ENCODE results near the gene LHX1. TPM values are rescaled to one million over a fixed set of nuclear protein-coding genes. Genes with fewer than 3 reads are reported as not detected.

The LHX1 gene
- total and polyA plus RNA-seq, 2 of the 8 experiments (the other 6 are each of a cell fraction or from before 2014, with no cell fraction given): 0.26 to 0.93 TPM

- no peak overlapping the region for H2BK20ac ChIP-seq (ENCODE audit: low read length)
- peaks cover 0 to 13% (median 0%) of the 10 kb centered on the region in 4 experiments; a peak in 1 of 8 replicates for H3K36me3 ChIP-seq (ENCODE audit: control insufficient read depth in 2 of 4, insufficient read depth in 4 of 4, low read length in 3 of 4)
- peak overlapping the region; percentile 32; the same call in 1 of the 2 replicates for H3K18ac ChIP-seq (ENCODE audit: extremely low read depth, low read length)
- no peak overlapping the region for H2AK5ac ChIP-seq (ENCODE audit: low read depth, low read length)
- no peak overlapping the region for H2BK120ac ChIP-seq (replicated peaks; ENCODE audit: low read depth, low read length)
- H3K9ac ChIP-seq (replicated peaks in 1 of 4; ENCODE audit: extremely low read depth in 1 of 4, low read depth in 3 of 4, low read length in 3 of 4): no peak overlapping the region
- no peaks in the 10 kb centered on the region; a peak in 1 of 4 replicates for H3K9me3 ChIP-seq (ENCODE audit: insufficient read depth in 2 of 2, low read depth in 1 of 2, low read length in 1 of 2)
- H3K4me3 ChIP-seq (ENCODE audit: extremely low read depth in 1 of 4, insufficient read depth in 2 of 4, low read depth in 3 of 4, low read length in 4 of 4): peak overlapping the region in 1 of 4 experiments; percentile 74; a peak in 3 of 8 replicates
- CTCF ChIA-PET (ENCODE audit: partially characterized antibody): interaction anchor here (1.0 kb wide), 1 partner anchor 313 kb away, joined by 3 read pairs; no protein-coding TSS in a partner anchor
- H3K4ac ChIP-seq (replicated peaks; ENCODE audit: insufficient read length, low read depth, low read length): no peak overlapping the region
- H2AFZ ChIP-seq (ENCODE audit: low read length): no peak overlapping the region
- no peak overlapping the region for H3K56ac ChIP-seq (replicated peaks; ENCODE audit: insufficient read length, low read depth, low read length)
- no peak for FAIRE-seq
- H3K27ac ChIP-seq (ENCODE audit: low read depth, low read length): no peak overlapping the region
- H4K91ac ChIP-seq (replicated peaks; ENCODE audit: insufficient read length, low read length): no peak overlapping the region
- H3K79me1 ChIP-seq (ENCODE audit: low read depth, low read length): no peaks in the 10 kb centered on the region
- no peak overlapping the region for H2BK15ac ChIP-seq (ENCODE audit: low read length)
- peaks cover 2 to 58% (median 47%) of the 10 kb centered on the region in 4 experiments for H3K4me1 ChIP-seq (replicated peaks in 1 of 4; ENCODE audit: control insufficient read depth in 3 of 4, insufficient read depth in 4 of 4, low read length in 3 of 4)
- POLR2A ChIA-PET (ENCODE audit: partially characterized antibody): interaction anchor here (0.6 to 2.5 kb wide), 3 partner anchors 8 to 688 kb away, joined by 5 to 11 read pairs (median 7); partner anchors contain the start of gene AATF
- H2BK5ac ChIP-seq (ENCODE audit: low read depth, low read length): no peak overlapping the region
- no peak overlapping the region for H4K5ac ChIP-seq (ENCODE audit: insufficient read length, low read depth, low read length)
- H3K79me2 ChIP-seq (ENCODE audit: control insufficient read depth in 1 of 2, insufficient read depth in 2 of 2, low read length in 2 of 2): no peaks in the 10 kb centered on the region
- H4K20me1 ChIP-seq (replicated peaks in 1 of 2; ENCODE audit: control insufficient read depth in 1 of 2, insufficient read depth in 2 of 2, low read length in 2 of 2): peaks cover 11 to 28% of the 10 kb centered on the region in 2 experiments
- peaks cover 78 to 100% (median 93%) of the 10 kb centered on the region in 4 experiments for H3K27me3 ChIP-seq (replicated peaks in 1 of 4; ENCODE audit: control insufficient read depth in 3 of 4, extremely low read depth in 1 of 4, insufficient read depth in 3 of 4, low read length in 3 of 4)
- H2BK12ac ChIP-seq (ENCODE audit: low read depth, low read length): 0 out of 2 replicates have a peak overlapping the region, but pooled peaks have one; percentile 9
- H3K23me2 ChIP-seq (ENCODE audit: low read depth, low read length): peaks cover 20% of the 10 kb centered on the region; the same call in 1 of the 2 replicates
- H3K4me2 ChIP-seq (ENCODE audit: insufficient read depth in 1 of 2, low read depth in 2 of 2, low read length in 2 of 2): peak overlapping the region; percentile 88 to 92; a peak in 3 of 4 replicates
- H3K23ac ChIP-seq (ENCODE audit: insufficient read length): no peak overlapping the region
- TF ChIP-seq KDM1A (IDR thresholded peaks at IDR 0.05; ENCODE audit: borderline replicate concordance, low read length) (no peak), SIN3A (conservative IDR thresholded peaks at IDR 0.05 in 1 of 2, IDR thresholded peaks at IDR 0.05 in 1 of 2; ENCODE audit: low read depth in 1 of 2, low read length in 2 of 2) (no peak), ZNF274 (IDR thresholded peaks at IDR 0.05; ENCODE audit: borderline replicate concordance, extremely low read depth, low read length) (no peak), SP1 (IDR thresholded peaks at IDR 0.05; ENCODE audit: low read depth, low read length) (peak; percentile 56; the same call in 1 of the 2 replicates), NANOG (IDR thresholded peaks at IDR 0.05; ENCODE audit: insufficient read depth, low read depth, low read length, poor library complexity, severe bottlenecking) (no peak), POLR2AphosphoS5 (IDR thresholded peaks at IDR 0.05; ENCODE audit: low read depth, low read length) (no peak), CBX5 (IDR thresholded peaks at IDR 0.05; ENCODE audit: low read depth, low read length) (no peak), RBBP5 (IDR thresholded peaks at IDR 0.05; ENCODE audit: borderline replicate concordance, low read depth, low read length) (no peak), EP300 (IDR thresholded peaks at IDR 0.05; ENCODE audit: borderline replicate concordance in 1 of 2, low read depth in 2 of 2, low read length in 2 of 2) (no peak)
- TF ChIP-seq, protein P1, sequence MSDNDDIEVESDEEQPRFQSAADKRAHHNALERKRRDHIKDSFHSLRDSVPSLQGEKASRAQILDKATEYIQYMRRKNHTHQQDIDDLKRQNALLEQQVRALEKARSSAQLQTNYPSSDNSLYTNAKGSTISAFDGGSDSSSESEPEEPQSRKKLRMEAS (IDR thresholded peaks at IDR 0.05): peak; percentile 15; the same call in 1 of the 2 replicates
- H4K8ac ChIP-seq (ENCODE audit: extremely low read depth, insufficient read depth, low read length): 0 out of 2 replicates have a peak overlapping the region, but pooled peaks have one; percentile 28
- H3K14ac ChIP-seq (ENCODE audit: insufficient read length): no peak overlapping the region
- DNase-seq (ENCODE audit: low read depth in 1 of 2, low spot score in 2 of 2): no peak
- WGBS, 2 experiments (ENCODE audit: extremely low coverage in 1 of 2, insufficient coverage in 1 of 2, insufficient read length in 1 of 2, insufficient replicate concordance in 2 of 2, low coverage in 1 of 2, low lambda C conversion rate in 2 of 2, missing lambda C conversion rate in 1 of 2): 0% methylated on average over 19 of the region's 26 CpGs; no CpG with 5 or more reads in 1 of the 2 experiments
Observed at GRCh38 chr17:36939802-36940312, 2.6 kb downstream of the LHX1 start.

Measured in H1 (cell line).